HG02840 (cell line): ENCODE results near the gene HLA-DPA1.
"Not testable (repeated sequence)": the region's sequence is repeated elsewhere in the genome, so short reads cannot be mapped to it uniquely, and the experiment has no call there.

Source experiments
- ATAC-seq: cut with Tn5 transposase; IDR thresholded peaks from one replicate; pipeline ENCODE4 v1.9.1; 2021; ENCODE audit warnings: mild to moderate bottlenecking, moderate library complexity, moderate number of reproducible peaks; ENCODE audit not compliant: unreplicated experiment, low FRiP score

Gene HLA-DPA1

GRCh38 chr6:33073431-33073871, at the start of gene HLA-DPA1:
HLA-DPA1 (minus strand) TSS chr6:33073649.
- ATAC-seq, result peak; percentile 66

GRCh38 chr6:33123181-33123580, 49.7 kb upstream of the HLA-DPA1 start:
- ATAC-seq, result no peak

GRCh38 chr6:33120001-33120400, 46.6 kb upstream of the HLA-DPA1 start:
- no peak for ATAC-seq

GRCh38 chr6:33118525-33119123, 45.2 kb upstream of the HLA-DPA1 start:
- no peak for ATAC-seq

- no peak for ATAC-seq
Measured at GRCh38 chr6:33117811-33118277, 44.4 kb upstream of the HLA-DPA1 start.

GRCh38 chr6:33116841-33117711, 43.6 kb upstream of the HLA-DPA1 start:
- no peak for ATAC-seq

- no peak for ATAC-seq
Measured at GRCh38 chr6:33116417-33116816, 43.0 kb upstream of the HLA-DPA1 start.

- no peak for ATAC-seq
Measured at GRCh38 chr6:33114406-33114805, 41.0 kb upstream of the HLA-DPA1 start.

- no peak for ATAC-seq
Measured at GRCh38 chr6:33113755-33114154, 40.3 kb upstream of the HLA-DPA1 start.

- ATAC-seq, result peak; percentile 63
Measured at GRCh38 chr6:33112148-33112547, 38.7 kb upstream of the HLA-DPA1 start.

GRCh38 chr6:33108307-33108706, 34.9 kb upstream of the HLA-DPA1 start:
- ATAC-seq, result no peak

GRCh38 chr6:33107641-33108040, 34.2 kb upstream of the HLA-DPA1 start:
- no peak for ATAC-seq

- ATAC-seq, result no peak
Measured at GRCh38 chr6:33105916-33106871, 32.7 kb upstream of the HLA-DPA1 start.

GRCh38 chr6:33105386-33105785, 31.9 kb upstream of the HLA-DPA1 start:
- no peak for ATAC-seq

GRCh38 chr6:33104887-33105286, 31.4 kb upstream of the HLA-DPA1 start:
- ATAC-seq, result no peak

- no peak for ATAC-seq
Measured at GRCh38 chr6:33103776-33104175, 30.3 kb upstream of the HLA-DPA1 start.

GRCh38 chr6:33101121-33101737, 27.8 kb upstream of the HLA-DPA1 start:
- ATAC-seq, result not testable (repeated sequence)

GRCh38 chr6:33095681-33096080, 22.2 kb upstream of the HLA-DPA1 start:
- no peak for ATAC-seq

GRCh38 chr6:33093855-33094254, 20.4 kb upstream of the HLA-DPA1 start:
- ATAC-seq, result no peak

GRCh38 chr6:33092385-33092784, 18.9 kb upstream of the HLA-DPA1 start:
- no peak for ATAC-seq
